NCI-H2196 (cell line): ENCODE results near the gene OR10V1.
"Not testable (repeated sequence)": the region's sequence is repeated elsewhere in the genome, so short reads cannot be mapped to it uniquely, and the experiment has no call there.

Source experiments
- DNase-seq: peaks from one replicate; lab custom pipeline; 2025; ENCODE audit not compliant: unreplicated experiment; lab: John Stamatoyannopoulos, UW

Gene OR10V1

DNA sequence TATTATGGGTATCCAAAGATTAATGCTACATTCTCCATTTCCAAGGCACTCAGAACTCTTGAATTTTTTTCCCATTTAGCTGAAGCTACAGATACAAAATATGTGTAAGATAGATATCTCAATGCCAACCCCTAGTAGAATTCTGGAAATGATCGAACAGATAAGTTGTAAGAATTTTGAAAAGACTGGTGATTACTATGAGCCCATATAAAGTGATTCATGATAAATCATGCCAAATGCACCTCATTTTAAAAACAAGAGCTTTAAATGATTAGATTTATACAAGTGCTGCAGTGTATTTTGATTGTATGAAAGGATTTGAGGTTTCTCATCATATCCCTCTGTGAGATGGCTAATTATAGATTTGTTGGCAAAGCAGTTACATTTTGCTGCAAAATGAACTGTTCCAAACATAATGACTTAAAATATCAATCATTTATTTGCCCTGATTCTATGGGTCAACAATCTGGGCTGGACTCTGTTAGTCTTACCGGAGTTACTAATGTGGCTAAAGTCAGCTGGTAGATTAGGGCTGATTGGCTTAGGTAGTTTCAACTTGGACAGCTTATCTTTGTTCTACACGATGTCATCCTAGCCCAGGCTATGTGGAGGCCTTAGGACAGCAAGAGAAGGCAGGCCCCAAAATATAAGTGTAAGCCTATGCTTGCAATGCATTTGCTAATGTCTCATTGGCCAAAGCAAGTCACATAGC, 3.4 kb downstream of the OR10V1 start:
- DNase-seq, result no peak

DNA sequence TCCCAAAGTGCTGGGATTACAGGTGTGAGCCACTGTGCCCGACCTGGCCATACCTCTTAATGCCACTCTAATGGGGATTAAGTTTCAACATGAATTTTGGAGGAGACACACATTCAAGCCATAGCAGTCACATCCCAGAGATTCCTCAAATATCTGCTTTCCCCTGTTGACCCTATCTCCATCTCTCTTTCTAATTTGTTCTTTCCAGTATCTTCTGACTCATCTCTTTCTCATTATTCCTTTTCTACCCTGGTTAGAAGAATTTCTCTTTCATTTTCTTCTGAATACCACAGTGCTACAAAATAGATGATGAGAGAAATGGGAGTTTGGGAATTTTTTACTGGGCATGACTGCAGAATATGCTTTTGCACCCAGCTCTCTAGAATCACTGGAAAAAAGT, 5.1 kb downstream of the OR10V1 start:
- no peak for DNase-seq

DNA sequence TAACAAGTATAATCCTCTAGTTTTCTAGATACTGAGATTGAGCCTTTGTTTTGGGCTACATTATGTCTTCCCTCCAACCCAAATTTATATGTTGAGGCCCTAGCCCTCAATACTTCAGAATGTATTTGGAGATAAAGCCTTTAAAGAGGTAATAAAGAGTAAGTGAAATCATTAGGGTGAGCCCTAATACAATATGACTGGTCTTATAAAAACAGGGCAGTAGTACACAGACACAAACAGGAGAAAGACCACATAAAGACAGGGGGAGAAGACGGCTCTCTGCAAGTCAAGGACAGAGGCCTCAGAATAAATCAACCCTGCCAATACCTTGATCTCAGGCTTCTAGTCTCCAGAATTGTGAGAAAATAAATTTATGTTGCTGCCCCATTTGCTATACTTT, 6.3 kb downstream of the OR10V1 start:
- no peak for DNase-seq

DNA sequence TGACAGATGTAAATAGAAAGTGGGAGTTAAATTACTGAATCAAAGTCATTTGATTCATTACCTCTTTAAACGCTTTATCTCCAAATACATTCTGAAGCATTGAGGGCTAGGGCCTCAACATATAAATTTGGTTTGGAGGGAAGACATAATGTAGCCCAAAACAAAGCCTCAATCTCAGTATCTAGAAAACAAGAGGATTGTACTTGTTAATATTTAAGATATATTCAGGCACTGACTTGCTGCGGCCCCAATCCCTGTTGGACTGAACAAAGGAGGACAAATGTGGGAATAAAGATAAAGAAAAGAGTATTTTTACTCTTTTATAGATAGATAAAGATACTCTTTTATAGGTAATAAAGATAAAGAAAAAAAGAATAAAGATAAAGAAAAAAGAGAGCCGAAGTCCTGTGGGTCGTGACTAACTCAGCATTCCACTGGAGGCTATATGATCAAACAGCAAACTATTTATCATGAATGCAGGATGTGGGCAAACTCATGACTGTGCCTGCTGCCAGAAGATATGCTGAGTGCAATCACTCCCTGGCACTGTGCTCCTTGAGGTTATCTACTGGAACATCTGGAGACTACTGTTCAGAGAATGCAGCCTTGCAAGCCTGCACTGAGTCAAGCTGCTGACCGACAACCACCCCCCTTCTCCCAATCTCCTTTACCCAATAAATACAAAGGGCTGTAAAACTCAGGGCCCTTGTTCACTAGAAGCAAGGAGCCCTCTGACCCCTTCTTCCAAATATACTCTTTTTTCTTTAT, 6.9 kb downstream of the OR10V1 start:
- no peak for DNase-seq

DNA sequence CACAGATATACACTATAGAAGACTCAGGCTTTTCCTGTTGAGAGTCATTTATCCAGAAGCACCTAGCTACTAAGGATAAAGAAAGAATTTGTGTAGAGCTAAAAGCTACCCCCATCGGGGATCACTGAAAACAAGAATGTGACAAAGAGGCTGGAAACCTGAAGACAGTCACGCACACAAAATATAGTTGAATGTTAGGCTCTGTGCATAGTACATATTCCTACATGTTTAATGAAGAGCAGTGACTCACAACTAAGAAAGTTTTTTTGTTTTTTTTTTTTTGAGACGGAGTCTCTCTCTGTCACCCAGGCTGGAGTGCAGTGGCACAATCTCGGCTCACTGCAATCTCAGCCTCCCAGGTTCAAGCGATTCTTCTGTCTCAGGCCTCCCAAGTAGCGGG, 8.4 kb downstream of the OR10V1 start:
- DNase-seq, result no peak

DNA sequence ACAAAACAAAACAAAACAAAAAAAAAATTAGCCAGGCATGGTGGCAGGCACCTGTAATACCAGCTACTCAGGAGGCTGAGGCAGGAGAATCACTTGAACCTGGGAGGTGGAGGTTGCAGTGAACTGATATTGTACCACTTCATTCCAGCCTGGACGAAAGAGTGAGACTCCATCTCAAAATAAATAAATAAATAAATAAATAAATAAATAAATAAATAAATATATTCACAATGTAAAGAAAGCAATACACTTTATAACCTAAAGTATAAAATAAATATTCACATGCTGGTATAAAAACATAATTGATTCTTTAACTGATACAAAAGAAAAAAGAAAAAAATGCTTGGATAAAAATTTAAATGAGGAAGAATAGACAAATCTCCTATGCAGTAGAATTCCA, 10.1 kb downstream of the OR10V1 start:
- not testable (repeated sequence) for DNase-seq

DNA sequence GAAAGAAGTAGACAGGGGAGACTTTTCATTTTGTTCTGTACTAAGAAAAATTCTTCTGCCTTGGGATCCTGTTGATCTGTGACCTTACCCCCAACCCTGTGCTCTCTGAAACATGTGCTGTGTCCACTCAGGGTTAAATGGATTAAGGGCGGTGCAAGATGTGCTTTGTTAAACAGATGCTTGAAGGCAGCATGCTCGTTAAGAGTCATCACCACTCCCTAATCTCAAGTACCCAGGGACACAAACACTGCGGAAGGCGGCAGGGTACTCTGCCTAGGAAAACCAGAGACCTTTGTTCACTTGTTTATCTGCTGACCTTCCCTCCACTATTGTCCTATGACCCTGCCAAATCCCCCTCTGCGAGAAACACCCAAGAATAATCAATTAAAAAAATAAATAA, 13.5 kb downstream of the OR10V1 start:
- not testable (repeated sequence) for DNase-seq

DNA sequence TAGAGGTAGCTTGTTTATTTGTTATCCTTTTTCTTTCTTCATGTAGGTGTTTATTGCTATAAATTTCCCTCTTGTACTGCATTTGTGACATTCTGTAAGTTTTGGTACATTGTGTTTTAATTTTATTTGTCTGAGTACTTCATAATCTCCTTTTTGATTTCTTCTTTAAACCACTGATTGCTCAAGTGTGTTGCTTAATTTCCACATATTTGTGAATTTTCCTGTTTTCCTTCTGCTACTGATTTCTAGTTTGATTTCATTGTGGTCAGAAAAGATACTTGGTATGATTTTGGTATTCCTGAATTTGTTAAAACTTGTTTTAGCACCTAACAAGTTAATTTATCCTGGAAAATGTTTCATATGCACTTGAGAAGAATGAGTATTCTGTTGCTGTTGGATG, 15.1 kb downstream of the OR10V1 start:
- no peak for DNase-seq

DNA sequence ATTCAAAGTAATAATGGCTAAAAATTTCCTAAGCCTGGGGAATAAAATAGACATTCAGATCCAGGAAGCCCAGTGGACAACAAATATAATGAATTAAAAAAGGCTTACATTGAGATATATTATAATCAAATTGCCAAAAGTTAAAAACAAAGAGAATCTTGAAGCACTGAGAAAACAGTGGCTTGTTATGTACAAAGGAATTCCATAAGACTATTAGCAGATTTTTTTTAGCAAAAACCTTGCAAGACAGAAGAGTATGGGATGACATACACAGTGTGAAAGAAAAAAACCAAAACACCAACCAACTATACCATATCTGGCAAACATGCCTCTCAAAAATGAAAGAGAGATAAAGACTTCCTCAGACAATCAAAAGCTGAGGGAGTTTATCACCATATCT, 20.7 kb downstream of the OR10V1 start:
- DNase-seq, result no peak

DNA sequence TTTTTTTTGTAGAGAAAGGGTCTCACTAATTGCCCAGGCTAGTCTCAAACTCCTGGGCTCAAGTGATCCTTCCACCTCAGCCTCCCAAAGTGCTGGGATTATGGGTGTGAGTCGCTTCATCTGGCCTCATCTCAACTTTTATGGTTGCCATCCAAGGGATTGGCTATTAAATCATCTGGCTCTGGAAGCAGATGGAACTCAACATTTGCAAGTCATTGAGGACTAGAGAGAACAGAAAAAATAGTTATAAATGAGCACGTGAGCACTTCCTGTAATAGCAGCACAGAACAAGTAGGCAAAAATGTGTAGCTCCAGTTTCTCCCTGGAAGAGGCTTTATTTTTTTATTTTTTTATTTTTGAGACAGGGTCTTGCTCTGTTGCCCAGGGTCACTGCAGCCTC, 22.5 kb downstream of the OR10V1 start:
- DNase-seq, result no peak

DNA sequence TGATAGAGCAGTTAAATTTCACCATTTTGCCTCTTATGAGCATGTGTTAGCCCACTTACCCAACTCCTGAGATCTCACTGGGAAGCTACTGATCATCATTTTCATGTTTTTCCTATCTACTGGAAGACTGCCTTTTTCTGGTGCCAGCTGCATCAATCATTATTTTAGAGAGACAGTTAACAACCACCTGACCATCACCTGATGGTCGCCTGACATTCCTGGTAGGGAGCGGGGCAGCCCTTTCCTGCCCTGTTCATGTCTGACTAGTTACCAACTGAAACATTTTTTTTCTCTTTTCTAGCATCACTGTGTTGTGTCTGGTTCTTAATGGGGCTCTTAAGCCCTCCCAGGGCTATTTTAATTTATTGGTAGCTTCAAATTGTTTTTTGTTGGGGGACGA, 24.6 kb downstream of the OR10V1 start:
- no peak for DNase-seq

DNA sequence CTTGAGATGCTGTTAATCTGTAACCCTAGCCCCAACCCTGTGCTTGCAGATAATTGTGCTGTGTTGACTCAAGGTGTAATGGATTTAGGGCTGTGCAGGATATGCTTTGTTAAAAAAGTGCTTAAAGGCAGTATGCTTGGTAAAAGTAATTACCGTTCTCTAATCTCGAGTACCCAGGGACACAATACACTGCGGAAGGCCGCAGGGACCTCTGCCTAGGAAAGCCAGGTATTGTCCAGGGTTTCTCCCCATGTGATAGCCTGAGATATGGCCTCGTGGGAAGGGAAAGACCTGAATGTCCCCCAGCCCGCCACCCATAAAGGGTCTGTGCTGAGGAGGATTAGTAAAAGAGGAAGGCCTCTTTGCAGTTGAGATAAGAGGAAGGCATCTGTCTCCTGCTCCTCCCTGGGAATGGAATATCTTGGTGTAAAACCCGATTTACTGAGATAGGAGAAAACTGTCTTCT, 32.4 kb downstream of the OR10V1 start:
- not testable (repeated sequence) for DNase-seq

DNA sequence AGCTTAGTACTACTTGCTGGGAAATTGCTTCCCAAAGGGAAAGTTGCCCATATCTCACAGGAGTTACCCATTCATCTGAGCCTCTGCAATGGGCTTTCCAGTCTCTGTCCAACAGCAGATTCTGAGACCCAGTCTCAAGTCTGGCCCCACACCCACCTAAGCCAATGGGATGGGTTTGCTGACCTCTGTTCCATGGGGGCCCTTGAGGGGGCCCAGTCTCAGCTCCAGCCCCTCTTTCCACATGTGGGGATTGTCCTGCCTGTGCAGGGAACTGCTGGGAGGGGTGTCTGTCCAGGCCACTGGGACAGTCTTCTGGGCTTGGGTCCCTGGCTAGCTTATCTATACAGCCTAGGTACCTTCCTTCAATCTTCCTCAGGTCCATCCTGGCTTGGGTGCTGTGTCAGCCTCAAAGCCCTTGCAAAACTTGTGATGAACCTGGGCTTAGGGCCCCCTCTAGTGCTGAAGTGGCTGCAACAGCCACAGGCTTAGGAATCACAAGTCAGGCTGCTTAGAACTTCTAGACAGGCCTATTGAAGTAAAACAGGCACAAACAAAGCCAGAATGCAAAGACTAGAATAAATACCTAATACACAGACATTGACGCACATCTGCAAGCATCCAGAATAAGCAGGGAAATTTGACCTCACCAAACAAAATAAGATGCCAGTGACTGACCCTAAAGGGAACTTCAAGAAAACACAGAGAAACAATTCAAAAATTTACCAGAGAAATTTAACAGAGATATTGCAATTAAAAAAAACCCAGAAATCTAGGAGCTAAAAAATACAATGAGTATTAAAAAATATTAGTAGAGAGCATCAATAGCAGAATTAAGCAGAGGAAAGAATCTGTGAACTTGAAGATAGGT, 33.1 kb downstream of the OR10V1 start:
- DNase-seq, result peak; percentile 52

DNA sequence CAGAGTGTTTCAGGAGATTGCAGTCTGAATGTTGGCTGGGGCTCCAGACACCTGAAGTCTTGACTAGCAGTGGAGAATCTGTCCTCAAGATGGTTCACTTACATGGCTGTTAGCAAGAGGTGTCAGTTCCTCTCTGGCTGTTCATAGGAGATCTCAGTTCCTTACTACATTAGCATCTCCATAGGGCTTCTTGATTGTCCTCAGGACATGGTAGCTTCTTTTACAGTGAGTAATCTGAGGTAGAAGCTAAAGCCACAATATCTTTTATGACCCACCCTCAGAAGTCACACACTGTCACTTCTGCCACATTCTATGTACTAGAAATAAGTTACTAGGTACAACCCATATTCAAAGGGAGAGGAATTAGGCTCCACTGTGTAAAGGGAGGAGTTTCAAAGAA, 34.3 kb downstream of the OR10V1 start:
- DNase-seq, result no peak

DNA sequence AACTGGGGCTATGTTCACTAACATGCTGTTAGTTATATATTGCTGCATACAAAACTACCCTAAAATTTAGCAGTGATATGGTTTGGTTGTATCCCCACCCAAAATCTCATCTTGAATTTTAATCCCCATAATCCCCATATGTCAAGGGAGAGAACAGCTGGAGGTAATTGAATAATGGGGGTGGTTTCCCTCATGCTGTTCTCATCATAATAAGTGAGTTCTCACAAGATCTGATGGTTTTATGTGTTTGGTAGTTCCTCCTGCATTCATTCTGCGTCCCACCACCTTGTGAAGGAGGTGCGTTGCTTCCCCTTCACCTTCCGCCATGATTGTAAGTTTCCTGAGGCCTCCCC, 34.9 kb downstream of the OR10V1 start:
- no peak for DNase-seq

DNA sequence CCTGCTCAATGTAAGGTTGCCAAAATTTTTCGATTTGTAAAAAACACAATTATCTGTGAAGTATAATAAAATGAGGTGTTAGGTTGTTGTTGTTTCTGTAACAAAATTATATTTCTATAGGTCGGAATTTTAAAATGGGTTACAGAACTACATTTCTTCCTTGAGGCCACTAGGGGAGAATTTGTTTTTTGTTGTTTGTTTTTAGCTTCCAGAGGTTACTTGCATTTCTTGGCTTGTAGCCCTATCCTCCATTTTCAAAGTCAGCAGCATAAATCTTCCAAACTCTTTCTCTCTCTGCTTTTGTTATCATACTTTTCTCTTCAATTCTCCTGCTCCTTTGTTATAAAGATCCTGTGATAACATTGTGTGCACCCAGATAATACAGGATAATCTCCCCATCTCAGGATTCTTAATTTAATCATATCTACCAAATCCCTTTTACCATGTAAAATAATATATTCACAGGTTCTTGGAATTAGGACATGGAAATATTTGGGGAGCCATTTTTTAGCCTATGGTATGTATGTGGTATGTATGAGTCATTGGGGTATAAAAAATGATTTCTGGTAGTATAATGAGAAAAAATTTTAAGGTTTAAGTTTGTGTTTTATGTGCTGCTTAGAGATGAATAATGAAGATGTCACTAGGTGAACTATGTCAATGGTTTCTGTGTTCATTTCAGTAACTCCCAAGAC, 35.4 kb downstream of the OR10V1 start:
- DNase-seq, result no peak

DNA sequence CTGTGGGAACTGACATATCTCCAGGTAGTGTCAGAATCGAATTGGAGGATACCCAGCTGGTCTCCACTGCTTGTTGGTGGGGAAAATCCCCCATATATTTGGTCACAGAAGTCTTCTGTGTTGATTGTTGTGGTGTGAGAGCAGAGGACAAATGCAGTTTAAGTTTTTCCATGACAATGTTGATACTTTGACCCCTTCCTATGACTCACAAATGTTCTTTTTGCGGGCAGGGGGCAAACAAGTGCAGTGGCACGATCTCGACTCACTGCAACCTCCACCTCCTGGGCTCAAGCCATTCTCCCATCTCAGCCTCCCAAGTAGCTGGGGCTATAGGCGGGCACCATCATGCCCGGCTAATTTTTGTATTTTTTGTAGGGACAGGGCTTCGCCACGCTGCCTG, 37.4 kb downstream of the OR10V1 start:
- no peak for DNase-seq

DNA sequence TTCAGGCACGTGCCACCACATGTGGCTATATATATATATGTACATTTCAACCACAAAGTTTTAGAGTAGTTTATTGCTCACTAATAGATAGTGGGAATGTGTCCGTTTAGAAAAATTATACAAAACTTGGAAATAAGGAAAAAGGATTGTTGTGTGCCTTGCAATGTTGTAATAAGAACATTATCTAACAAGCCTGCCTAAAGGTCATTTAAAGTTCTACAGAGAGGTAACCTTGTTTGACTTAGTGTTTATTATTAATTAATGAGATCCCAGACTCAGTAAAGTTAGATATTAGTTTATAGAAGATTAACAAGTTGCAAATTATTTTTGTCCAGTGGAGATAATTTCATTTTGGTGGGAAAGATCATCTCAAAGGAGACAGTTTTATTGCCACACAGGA, 39.4 kb downstream of the OR10V1 start:
- no peak for DNase-seq

DNA sequence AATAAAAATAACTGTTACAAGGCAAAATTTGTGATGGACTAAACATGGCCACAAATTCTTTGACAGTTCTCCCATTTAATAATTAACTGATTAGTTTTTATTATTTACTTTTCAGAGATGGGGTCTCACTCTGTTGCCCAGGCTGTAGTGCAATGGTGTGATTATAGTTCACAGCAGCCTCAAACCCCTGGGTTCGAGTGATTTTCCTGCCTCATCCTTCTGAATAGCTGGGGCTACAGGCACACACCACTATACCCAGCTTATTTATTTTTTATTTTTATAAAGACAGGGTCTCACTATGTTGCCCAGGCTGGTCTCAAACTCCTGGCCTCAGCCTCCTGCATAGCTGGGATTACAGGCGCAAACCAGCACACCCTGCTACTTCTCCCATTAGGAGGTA, 40.4 kb downstream of the OR10V1 start:
- DNase-seq, result no peak

DNA sequence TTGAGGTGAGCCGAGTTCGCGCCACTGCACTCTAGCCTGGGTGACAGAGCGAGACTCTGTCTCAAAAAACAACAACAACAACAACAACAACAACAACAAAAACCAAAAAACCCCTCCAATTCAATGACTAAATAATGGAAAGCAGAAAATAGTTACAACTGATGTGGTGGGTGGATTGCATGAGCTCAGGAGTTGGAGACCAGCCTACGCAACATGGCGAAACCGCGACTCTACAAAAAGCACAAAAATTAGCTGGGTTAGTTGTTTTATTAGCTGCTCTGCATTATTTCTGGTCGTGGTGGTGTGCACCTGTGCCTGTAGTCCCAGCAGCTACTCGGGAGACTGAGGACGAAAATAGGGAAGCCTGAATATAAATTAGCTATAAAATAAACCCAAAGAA, 42.2 kb downstream of the OR10V1 start:
- no peak for DNase-seq

DNA sequence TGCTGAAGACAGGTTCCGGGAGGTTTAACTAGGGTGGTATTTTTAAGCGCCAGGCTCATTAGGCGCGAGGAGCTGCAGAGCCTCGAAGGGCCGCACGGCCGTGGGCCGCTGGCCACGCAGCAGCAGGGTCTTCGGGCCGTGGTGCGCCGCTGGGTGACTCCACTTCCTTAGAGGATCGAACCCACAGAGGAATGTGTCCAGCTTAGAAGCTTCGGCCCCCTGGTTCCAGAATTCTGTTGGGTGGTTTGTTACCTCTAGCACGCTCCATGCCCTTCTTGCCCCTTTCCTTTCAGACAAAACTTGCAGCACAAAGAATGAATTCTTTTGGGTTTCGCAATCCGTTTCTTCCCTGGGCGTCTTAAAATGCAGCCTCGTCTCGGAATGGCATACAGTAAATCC, 44.0 kb downstream of the OR10V1 start:
- peak; percentile 24 for DNase-seq
